Measurements from ENCODE around the gene CPNE4.

The CPNE4 gene

DNA sequence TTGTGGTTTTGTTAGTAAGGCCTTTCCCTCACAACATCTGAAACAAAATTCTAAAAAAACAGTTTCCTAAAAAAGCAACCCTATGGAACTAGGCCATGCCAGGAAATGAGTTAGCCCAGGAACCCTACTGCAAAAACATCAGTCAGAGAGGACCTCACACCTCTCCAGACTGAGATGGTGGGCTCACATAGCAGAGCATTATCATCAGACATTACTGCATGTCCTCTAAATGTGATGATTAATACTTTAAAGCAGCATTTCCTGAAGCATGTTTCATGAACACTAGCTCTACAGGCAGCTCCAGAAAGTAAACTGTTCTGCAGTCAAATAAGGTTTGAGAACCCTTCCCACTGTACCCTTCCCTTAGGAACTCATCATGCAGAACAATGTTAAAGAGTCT, 299.7 kb downstream of the CPNE4 start:
- DNase-seq (ENCODE audit: low read depth in 2 of 2): no peak

DNA sequence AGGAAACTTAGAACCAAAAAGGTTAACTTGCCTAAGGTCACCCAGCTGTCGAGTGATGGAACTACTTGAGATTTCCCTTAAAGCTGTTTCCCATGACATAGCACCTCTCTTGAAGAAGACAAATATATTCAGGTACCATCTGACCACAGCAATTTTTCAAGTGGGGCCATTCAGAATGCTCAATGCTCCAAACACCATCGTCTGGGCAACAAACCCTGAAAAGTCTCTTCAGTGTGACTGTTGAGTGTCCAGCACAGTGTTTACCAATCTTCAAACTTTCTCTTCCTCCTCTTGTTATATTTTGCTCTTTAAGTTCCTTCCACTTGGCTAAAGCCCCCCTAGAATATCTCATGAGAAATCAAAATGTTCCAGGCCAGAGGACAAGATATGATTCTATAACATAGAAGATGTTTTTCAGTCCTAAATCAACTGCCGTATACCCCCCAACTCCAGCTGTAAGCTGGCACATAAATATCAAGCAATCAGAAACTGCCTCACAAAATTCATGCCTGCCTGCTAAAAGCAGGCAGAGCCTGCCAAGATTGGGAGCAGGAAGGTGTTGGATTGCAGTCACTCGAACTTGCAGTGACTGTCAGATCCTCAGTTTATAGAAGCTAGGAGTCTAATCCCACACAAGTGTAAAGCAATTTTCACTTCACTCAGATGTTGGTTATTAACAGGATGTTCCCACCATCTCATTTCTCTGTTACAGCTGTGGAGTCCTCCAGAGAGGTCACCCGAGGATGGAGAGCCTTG, 301.6 kb downstream of the CPNE4 start:
- no peak for DNase-seq (ENCODE audit: low read depth in 2 of 2)

DNA sequence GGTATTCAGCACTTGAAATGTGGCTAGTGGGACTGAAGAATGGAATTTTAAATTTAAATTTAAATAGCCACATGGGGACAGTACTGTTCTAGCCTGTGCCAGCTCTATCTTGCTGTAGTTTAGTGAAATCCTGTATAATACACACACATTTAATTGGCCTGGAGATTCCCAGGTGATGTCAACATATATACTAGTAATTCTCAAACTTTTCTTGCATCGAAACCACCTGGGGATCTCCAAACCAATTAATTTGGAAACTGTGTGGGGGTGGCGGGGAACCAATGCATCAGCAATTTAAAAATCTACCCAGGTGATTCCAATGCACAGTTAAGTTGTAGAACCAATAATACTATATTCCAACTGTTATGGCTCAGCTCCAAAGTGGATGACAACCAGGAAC, 303.1 kb downstream of the CPNE4 start:
- no peak for DNase-seq (ENCODE audit: low read depth in 2 of 2)

DNA sequence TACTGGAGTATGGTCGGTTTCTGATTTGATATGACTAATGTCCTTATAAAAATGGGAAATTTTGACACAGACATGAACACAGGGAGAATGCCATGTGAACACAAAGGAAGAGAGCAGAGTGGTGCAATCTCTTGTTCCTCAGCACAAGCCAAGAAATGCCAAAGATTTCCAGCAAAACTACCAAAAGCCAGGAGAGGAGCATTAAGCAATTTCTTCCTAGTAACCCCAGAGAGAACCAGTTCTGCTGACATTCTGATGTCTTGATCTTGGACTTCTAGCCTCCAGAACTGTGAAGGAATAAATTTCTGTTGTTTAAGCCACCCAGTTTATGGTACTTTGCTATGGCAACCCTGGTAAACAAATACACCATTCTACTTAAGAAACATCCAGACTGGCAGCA, 304.2 kb downstream of the CPNE4 start:
- no peak for DNase-seq (ENCODE audit: low read depth in 2 of 2)

DNA sequence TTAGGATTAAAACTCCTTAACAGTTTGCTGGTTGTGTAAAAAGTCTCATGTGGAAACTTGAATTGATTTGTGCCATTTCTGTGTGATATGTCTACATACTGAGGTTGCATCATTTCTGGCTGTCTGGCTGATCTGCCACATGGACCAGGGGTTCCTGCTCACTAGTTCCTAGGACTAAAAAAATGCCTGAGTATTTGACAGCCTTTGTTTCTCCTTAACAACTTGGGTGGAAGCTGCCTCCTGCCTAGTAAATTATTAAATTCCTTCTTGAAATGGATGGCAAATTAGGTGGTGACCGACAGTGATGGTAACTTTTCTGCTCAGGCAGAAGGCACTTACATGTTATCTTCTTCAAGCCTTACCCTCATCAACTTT, 305.2 kb downstream of the CPNE4 start:
- no peak for DNase-seq (ENCODE audit: low read depth in 2 of 2)

DNA sequence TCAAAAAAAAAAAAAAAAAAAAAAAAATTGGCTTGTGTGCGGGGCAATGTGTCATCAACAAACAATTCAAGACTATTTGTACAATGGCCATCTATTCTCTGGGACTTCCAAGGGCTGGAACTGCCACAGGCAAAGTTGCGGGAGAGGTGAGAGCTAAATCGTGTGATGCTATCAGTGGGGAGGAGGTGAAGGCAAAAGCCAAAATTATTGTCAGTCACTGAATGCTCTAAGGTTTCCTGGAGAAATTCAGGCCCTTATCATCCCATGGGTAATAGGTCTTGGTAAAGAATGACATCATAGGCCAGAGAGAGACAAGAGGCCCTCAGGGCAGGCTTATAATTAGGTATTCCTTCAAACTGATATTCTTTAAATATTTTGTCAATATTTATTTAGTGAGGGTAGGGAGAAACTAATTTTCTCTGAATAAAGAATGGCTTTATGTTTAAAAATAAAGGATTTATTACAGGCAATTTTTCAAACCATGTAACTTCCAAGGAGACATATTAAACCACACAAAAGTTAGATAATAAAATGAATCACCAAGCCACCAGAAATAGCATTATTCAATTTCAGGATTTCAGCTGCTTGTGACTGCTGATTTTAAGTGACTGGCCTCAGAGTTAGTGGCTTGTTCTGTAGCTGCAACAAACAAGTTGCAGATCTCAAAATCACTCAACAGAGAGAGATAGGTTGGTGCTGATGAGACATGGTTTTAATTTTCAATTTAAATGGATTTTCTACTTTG, 305.7 kb downstream of the CPNE4 start:
- DNase-seq (ENCODE audit: low read depth in 2 of 2): no peak

DNA sequence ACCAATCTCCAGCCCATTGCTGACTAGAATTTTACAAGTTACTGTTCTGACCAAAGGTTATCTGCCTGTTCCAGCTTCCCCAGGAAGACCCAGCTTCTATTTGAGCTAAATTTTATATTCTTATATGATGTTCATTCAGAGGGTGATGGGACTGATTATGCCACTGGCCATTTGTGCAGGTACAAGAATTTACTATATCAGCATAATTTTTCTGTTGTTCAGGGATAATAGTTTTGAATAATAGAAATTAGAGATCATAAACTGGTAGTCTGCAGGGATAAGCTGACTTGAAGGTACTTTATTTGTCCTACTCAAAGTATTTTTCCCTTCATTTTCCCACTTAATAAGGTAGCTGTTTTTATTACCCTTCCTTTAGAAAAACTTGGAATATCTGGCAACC, 309.4 kb downstream of the CPNE4 start:
- DNase-seq (ENCODE audit: low read depth in 2 of 2): no peak

DNA sequence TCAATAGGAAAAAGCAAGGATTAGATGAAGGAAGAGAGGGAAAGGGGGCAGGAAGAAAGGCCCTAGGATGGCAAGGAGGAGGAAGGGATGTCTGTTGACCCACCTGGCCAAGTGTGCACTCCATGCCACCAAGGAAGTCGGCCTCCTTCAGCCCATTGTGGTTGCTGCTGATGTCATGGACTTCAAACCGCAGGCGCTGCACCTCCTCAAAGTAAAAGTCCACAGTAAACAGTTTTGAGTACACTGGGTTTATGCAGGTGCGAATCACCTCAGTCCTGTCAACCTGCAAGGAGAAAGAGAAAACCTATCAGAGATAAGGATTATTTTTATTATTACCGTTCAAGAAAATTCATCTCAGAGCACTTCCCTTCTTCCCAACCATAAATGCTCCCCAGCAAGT, 311.5 kb downstream of the CPNE4 start:
- no peak for DNase-seq (ENCODE audit: low read depth in 2 of 2)

DNA sequence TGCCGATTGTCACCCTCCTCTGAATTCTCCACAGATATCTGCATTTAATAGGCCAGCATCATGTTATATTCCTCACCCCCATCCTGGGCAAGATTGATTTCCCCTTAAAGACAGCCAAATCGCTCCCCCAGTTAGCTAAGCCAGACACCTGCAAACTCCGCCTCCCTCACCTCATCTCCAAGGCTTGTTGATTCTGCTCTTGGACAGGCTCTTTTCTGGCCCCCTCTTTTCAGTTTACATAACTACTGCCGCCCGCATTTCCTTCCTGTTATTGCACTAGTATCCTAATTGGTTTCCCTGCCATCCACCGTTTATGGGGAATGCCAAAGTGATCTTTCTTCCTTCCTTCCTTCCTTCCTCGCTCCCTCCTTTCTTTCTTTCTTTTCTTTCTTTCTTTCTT, 317.3 kb downstream of the CPNE4 start:
- DNase-seq (ENCODE audit: low read depth in 2 of 2): no peak

DNA sequence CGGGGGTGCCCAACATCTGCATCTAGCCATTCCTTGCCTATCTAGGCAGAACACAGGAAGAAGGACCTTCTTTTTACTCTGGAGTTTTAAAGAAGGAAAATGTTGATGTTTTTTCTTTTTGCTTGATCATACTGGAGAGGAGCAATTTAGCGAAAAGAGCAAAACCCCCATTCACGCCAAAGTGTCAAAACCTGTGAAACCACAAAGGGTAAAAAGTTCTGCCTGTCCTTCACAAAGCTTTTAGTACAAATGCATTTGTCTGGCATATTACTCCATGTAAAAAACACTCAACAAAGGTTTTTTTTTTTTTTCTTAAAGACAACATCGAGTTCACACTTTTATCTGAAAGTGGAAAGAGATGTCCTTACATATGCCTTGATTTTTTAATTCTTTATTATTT, 317.9 kb downstream of the CPNE4 start:
- no peak for DNase-seq (ENCODE audit: low read depth in 2 of 2)

DNA sequence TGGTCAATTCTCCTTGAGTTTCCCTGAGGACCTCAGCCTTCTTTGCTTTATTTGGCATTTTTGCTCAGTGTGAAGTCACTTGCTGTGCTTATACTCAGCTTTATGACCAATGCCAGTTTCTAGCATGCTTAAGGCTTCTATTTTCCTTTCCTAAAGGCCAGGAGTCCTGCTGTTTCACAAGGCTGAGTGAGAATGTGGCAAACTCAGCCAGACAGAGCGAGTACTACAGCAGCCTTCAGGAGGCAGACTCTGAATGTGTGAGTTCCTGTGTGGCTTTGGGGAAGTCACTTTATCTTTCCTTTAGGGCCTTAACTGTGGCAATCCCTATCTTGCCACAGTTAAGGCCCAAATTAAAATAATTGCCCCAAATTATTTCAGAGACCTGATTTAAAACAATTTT, 318.8 kb downstream of the CPNE4 start:
- DNase-seq (ENCODE audit: low read depth in 2 of 2): no peak

- DNase-seq (ENCODE audit: low read depth in 2 of 2): no peak
These were observed 320.1 kb downstream of the CPNE4 start for GRCh38 chr3:131714585-131715220.

DNA sequence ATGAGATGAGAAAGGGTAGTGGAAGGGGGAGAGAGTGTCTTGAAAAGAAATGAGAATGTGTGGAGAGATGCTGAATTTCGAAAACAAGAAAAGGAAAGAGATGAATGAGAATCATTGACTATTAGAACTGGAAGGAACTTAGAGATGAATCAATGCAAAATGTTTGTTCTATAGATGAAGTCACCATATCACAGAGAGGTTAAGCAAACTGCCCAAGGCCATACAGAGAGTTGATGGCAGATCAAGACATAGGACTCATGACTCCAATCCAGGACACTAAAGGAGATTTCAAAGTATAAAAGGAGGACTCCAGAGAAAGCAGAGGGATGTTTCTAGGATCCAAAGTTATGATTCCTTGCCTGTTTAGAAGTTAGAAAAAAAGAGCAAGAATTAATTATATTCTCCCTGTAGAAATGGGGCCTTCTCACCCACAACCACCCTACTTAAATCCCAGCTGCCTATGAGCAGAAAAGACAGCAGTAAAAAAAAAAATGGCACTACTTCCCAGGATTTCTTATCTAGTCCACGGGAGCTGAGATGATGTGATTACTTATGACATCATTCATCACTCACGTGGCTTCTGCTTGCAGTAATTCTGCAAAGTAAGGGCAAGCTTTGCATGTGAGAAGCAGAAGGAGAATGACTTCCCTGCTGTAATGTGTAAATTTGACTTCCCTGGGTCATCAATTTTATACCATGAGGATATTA, 321.2 kb downstream of the CPNE4 start:
- DNase-seq (ENCODE audit: low read depth in 2 of 2): no peak

DNA sequence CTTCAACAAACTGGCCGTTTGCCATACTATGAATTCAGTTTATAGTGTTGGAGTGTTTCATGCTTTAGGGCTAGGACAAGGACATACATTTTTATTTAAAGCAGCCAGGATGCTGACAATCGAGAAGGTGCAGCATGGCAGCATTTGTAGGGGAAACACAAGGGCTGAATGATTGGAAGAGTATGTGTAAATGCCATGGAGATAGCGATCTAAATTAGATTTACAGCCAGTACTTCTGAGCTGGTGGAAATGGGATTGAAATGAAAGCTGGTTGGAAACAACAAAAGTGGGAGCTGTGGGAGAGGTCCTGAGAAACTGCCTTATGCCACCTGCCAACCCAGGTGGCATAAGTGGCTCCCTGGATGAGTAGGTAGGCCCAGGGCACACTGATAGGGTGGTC, 322.2 kb downstream of the CPNE4 start:
- DNase-seq (ENCODE audit: low read depth in 2 of 2): no peak

DNA sequence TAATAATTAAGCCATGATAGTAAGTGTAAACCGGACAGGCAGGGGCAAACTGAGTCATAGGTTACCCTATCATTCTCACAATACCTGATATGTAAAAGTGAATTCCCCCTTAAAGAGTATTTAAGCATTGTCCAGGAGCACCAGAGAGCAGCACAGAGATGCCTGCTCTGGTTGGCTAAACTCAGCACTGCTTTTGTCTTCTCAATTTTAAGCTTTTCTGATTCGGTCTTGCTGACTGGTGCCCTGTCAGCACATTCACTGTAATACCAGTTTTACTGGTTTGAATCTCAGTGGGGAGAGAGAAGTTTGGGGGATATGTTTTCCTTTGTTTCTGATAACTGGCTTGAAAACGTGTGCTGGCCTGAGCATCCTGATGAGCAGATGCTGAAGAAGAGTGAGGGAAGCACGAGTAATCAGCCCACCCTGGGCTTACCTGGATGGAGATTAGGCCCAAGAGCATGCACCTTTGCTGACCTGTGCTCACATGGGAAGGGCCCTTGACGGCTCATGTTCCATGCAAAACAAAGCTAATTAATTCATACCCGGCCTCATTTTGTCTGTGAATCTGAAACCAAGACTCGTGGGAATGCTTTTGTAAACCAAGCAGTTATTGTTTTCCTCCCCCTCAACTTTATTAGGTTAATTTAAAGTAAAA, 323.6 kb downstream of the CPNE4 start:
- DNase-seq (ENCODE audit: low read depth in 2 of 2): no peak

GRCh38 chr3:131708241-131708640, 326.6 kb downstream of the CPNE4 start:
- DNase-seq (ENCODE audit: low read depth in 2 of 2): no peak

DNA sequence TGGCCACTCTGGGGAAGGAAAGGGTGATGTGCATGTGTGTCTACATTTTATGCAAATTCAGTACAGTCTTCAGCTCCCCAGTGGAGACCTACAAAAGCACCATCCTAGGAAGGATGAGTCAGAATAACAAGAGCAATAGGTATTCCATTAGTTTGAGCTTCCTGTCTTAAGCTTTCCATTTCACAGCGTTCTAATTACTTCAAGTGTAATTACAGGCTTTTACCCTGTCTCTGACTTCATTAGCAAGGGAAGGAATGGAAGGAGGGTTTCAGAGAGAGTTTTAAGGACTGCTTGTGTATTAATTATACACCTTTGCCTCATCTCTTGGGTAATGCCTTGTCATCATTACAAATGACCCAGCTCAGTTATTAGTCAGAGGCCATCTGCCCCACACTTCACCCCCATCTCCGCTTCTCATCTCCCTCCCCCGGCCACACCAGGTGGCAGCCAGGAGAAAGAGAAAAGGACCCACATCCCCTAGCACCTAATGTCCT, 329.2 kb downstream of the CPNE4 start:
- no peak for DNase-seq (ENCODE audit: low read depth in 2 of 2)

DNA sequence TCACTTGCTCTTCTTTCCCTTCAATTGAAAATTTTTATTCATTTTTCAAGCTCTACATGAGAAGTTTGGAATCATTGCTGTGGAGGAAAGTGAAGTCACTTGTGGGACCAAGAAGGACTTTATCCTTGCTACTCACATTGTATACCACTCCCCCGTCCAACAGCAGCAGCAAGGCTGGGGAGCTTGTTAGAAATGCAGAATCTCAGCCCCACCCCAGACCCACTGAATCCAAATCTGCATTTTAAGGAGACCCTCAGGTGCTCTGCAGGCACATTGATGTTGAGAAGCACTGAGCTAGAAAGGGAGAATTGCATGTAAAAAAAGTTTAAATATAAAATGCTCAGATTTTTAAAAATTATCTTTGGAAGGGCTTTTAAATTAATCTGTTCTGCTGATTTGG, 329.7 kb downstream of the CPNE4 start:
- DNase-seq (ENCODE audit: low read depth in 2 of 2): no peak

DNA sequence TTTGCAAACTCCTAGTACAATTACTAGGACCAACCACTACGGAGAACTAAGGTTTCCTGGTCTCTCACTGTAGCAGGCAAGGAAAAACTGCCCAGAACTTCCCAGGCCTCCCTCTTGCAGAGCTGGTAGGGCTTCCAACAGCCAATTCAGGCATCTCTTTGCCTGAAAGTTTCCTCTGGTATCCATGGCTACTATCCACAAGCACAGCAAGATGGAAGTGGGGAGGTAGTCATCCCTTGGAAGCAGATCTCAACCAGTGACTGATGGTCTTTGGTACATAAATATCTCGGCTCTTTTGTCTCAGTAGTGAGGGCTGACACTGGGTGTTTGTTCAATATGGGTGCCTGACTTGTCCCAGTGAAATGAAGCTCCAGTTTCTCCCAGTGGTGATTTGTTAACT, 330.7 kb downstream of the CPNE4 start:
- no peak for DNase-seq (ENCODE audit: low read depth in 2 of 2)

DNA sequence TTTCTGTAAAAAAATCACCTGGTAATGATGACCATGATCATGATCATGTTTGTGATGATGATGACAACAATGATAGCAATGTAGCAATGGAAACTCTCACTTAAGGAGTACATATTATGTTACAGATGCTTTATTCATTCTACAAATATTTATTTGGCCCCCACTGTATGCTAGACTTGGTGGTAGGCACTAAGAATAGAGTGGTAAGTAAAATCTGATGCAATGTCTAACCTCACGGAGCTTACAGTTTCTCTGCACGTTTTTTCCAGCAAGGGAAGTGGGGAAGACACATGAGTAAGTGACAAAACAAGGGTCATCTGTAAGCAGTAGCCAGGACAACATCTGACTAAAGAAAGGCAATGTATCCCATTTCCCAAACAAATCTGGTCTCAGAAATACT, 332.7 kb downstream of the CPNE4 start:
- no peak for DNase-seq (ENCODE audit: low read depth in 2 of 2)

GRCh38 chr3:131701153-131701770, 333.6 kb downstream of the CPNE4 start:
- DNase-seq (ENCODE audit: low read depth in 2 of 2): no peak
